CD8-positive, alpha-beta memory T cell (primary cell): Measurements from ENCODE around the gene TPSG1. TPM values are rescaled to one million over a fixed set of nuclear protein-coding genes. Genes with fewer than 3 reads are reported as not detected.

Experiments
- CTCF ChIA-PET: fragments of 350-600 bp; sonication (Branson Sonifier 250); formaldehyde crosslinking; loops from one replicate; lab custom pipeline; 2021; ENCODE audit warnings: antibody characterized with exemption; lab: Charles Lee
- POLR2A ChIA-PET: fragments of 350-600 bp; sonication (Branson Sonifier 250); formaldehyde crosslinking; loops from one replicate; lab custom pipeline; 2021; ENCODE audit warnings: antibody characterized with exemption; lab: Charles Lee
- DNase-seq, 5 donors: peaks; one replicate each; pipeline versions ENCODE4 v3.0.0 to v3.0.0-alpha.2; 2020 to 2022; ENCODE audit warnings: mixed read lengths in 1 of 5
- H3K27ac ChIP-seq: one replicate; pipeline ENCODE4 v1.7.0; 2013; ENCODE audit warnings: low read depth, mild to moderate bottlenecking, low read length, moderate library complexity
- H3K27me3 ChIP-seq: 2 replicates; pipeline ENCODE4 v1.7.0; 2013; ENCODE audit warnings: low read length, mild to moderate bottlenecking; ENCODE audit not compliant: insufficient read depth, poor library complexity, severe bottlenecking
- H3K36me3 ChIP-seq: 2 replicates; pipeline ENCODE4 v1.7.0; 2013; ENCODE audit warnings: mild to moderate bottlenecking, low read length, moderate library complexity; ENCODE audit not compliant: insufficient read depth
- H3K4me1 ChIP-seq: 2 replicates; pipeline ENCODE4 v1.7.0; 2013; ENCODE audit warnings: mild to moderate bottlenecking, low read length, moderate library complexity; ENCODE audit not compliant: insufficient read depth
- H3K4me3 ChIP-seq: 2 replicates; pipeline ENCODE4 v1.7.0; 2013; ENCODE audit warnings: mild to moderate bottlenecking, low read length
- H3K9me3 ChIP-seq: 2 replicates; pipeline ENCODE4 v1.7.0; 2013; ENCODE audit warnings: mild to moderate bottlenecking, low read length
- H3K27ac Mint-ChIP-seq, 8 donors: one replicate each; pipeline ENCODE4 v1.8.0; 2020 to 2021; ENCODE audit warnings: mixed read lengths in 8 of 8, mild to moderate bottlenecking in 6 of 8, inconsistent platforms in 3 of 8, moderate library complexity in 3 of 8
- H3K27me3 Mint-ChIP-seq, 2 donors: one replicate each; pipeline ENCODE4 v1.8.0; 2020 to 2021; ENCODE audit warnings: mixed read lengths in 2 of 2, mild to moderate bottlenecking in 1 of 2, moderate library complexity in 1 of 2
- H3K36me3 Mint-ChIP-seq, 3 donors: one replicate each; pipeline ENCODE4 v1.8.0; 2020 to 2021; ENCODE audit warnings: mixed read lengths in 3 of 3, inconsistent platforms in 1 of 3, mild to moderate bottlenecking in 1 of 3
- H3K4me1 Mint-ChIP-seq, 3 donors: one replicate each; pipeline ENCODE4 v1.8.0; 2020 to 2021; ENCODE audit warnings: mixed read lengths in 3 of 3, inconsistent platforms in 1 of 3, mild to moderate bottlenecking in 1 of 3
- H3K4me3 Mint-ChIP-seq, 7 donors: one replicate each; pipeline ENCODE4 v1.8.0; 2020 to 2021; ENCODE audit warnings: mixed read lengths in 7 of 7, mild to moderate bottlenecking in 6 of 7, moderate library complexity in 4 of 7, inconsistent platforms in 2 of 7
- H3K9me3 Mint-ChIP-seq, 5 donors: one replicate each; pipeline ENCODE4 v1.8.0; 2020 to 2022; ENCODE audit warnings: mixed read lengths in 5 of 5, mild to moderate bottlenecking in 3 of 5, moderate library complexity in 2 of 5, inconsistent platforms in 1 of 5
- polyA plus RNA-seq: library from polyadenylated mRNA; unstranded; fragments of 300-500 nt; fragmentation: Illumina TruSeq; gene quantifications from one replicate; pipeline ENCODE4 v1.2.3, GENCODE V29; 2021
- total RNA-seq, 2 experiments: library from RNA; stranded (reverse); gene quantifications; one replicate each; pipeline ENCODE4 v1.2.3, GENCODE V29; 2021

TPSG1 gene
- total and polyA plus RNA-seq, 3 experiments from 2014 or later = not detected

DNA sequence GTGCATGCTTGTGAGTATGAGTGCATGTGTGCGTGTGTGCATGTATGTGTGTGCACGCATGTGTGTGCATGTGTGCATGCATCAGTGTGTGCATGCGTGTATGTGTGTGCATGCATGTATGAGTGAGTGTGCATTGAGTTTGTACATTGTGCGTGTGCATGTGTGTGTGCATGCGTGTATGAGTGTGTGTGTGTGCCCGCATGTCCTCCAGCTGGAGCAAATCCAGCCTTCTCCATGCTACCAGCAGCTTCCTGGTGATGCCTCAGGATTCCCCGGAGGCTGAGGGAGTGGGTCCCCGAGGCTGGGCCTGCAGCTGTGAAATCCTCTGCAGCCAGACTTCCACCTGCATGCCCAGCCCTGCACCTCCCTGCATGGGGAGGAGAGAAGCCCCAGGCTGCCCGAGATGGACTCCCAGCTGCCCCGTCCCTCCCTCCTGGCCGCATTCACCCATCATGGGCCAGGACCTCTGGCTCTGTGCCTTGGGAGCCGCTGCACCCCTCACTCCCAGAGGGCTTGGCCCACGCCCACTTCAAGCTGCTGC, 40.1 kb upstream of the TPSG1 start:
- DNase-seq = no peak
- H3K4me1 Mint-ChIP-seq = no peaks in the 10 kb centered on the region
- H3K27ac ChIP-seq = no peak overlapping the region
- H3K4me3 ChIP-seq = no peak overlapping the region
- peaks cover 11 to 16% of the 10 kb centered on the region in 2 donors for H3K27me3 Mint-ChIP-seq
- no peak overlapping the region for H3K4me3 Mint-ChIP-seq
- H3K9me3 ChIP-seq = no peaks in the 10 kb centered on the region
- H3K9me3 Mint-ChIP-seq = no peaks in the 10 kb centered on the region
- ChIA-PET CTCF (interaction anchor here (0.7 kb wide), 1 partner anchor 9 kb away, joined by 3 read pairs; no protein-coding TSS in a partner anchor), POLR2A (no interaction called here)
- H3K4me1 ChIP-seq = no peaks in the 10 kb centered on the region
- H3K27ac Mint-ChIP-seq = no peak overlapping the region
- no peaks in the 10 kb centered on the region for H3K36me3 ChIP-seq
- no peaks in the 10 kb centered on the region for H3K36me3 Mint-ChIP-seq
- peaks cover 2% of the 10 kb centered on the region for H3K27me3 ChIP-seq

- Histone ChIP-seq H3K9me3 (no peaks in the 10 kb centered on the region), H3K27ac (no peak overlapping the region), H3K27me3 (peaks cover 8% of the 10 kb centered on the region), H3K4me1 (no peaks in the 10 kb centered on the region), H3K4me3 (no peak overlapping the region), H3K36me3 (no peaks in the 10 kb centered on the region)
- Mint-ChIP-seq H3K36me3 (no peaks in the 10 kb centered on the region), H3K27me3 (peaks cover 12 to 16% of the 10 kb centered on the region in 2 donors), H3K27ac (peak overlapping the region in 1 of 8 donors; percentile 23), H3K4me3 (no peak overlapping the region), H3K9me3 (no peaks in the 10 kb centered on the region), H3K4me1 (no peaks in the 10 kb centered on the region)
- ChIA-PET CTCF (interaction anchor here (0.7 kb wide), 1 partner anchor 10 kb away, joined by 3 read pairs; no protein-coding TSS in a partner anchor), POLR2A (no interaction called here)
- no peak for DNase-seq
Measured at GRCh38 chr16:1264345-1265089, 39.4 kb upstream of the TPSG1 start.

- CTCF ChIA-PET = no interaction called here
- Mint-ChIP-seq H3K27ac (no peak overlapping the region), H3K4me3 (no peak overlapping the region), H3K36me3 (no peaks in the 10 kb centered on the region), H3K4me1 (peaks cover 2 to 5% (median 5%) of the 10 kb centered on the region in 3 donors), H3K9me3 (no peaks in the 10 kb centered on the region), H3K27me3 (peaks cover 17 to 18% of the 10 kb centered on the region in 2 donors)
- H3K27me3 ChIP-seq = peaks cover 12% of the 10 kb centered on the region
- H3K4me3 ChIP-seq = no peak overlapping the region
- POLR2A ChIA-PET = no interaction called here
- H3K36me3 ChIP-seq = no peaks in the 10 kb centered on the region
- H3K27ac ChIP-seq = no peak overlapping the region
- DNase-seq = no peak
- H3K9me3 ChIP-seq = no peaks in the 10 kb centered on the region
- H3K4me1 ChIP-seq = peaks cover 4% of the 10 kb centered on the region
Measured at GRCh38 chr16:1263591-1264344, 38.7 kb upstream of the TPSG1 start.

DNA sequence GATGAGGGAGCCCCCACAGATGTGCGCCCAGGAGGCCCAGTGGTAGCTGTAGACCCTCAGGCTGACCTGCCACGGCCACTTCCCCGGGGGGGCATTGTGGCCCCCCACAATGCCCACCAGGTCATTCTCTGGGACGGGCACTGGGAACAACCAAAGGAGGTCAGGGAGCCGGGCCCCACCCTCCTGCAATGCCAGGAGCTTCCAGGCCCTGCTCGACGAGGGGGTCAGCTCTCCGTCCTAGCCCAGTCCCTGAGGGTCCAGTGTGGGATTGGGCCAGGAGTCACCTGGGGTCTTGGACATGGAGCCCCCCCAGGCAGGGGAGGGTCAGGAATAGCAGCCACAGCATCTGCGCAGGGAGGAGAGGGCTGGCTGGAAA, 37.8 kb upstream of the TPSG1 start:
- ChIA-PET POLR2A (no interaction called here), CTCF (no interaction called here)
- Histone ChIP-seq H3K36me3 (no peaks in the 10 kb centered on the region), H3K27me3 (peaks cover 12% of the 10 kb centered on the region), H3K9me3 (no peaks in the 10 kb centered on the region), H3K4me1 (peaks cover 4% of the 10 kb centered on the region), H3K4me3 (no peak overlapping the region), H3K27ac (no peak overlapping the region)
- Mint-ChIP-seq H3K4me3 (no peak overlapping the region), H3K4me1 (peaks cover 2 to 6% (median 5%) of the 10 kb centered on the region in 3 donors), H3K9me3 (no peaks in the 10 kb centered on the region), H3K27me3 (peaks cover 17 to 20% of the 10 kb centered on the region in 2 donors), H3K36me3 (no peaks in the 10 kb centered on the region), H3K27ac (no peak overlapping the region)
- no peak for DNase-seq

GRCh38 chr16:1262210-1262845, 37.3 kb upstream of the TPSG1 start:
- no peak overlapping the region for H3K27ac ChIP-seq
- no peak for DNase-seq
- peaks cover 4% of the 10 kb centered on the region for H3K4me1 ChIP-seq
- Mint-ChIP-seq H3K36me3 (no peaks in the 10 kb centered on the region), H3K27me3 (peaks cover 17 to 20% of the 10 kb centered on the region in 2 donors), H3K4me3 (no peak overlapping the region), H3K4me1 (peaks cover 2 to 6% (median 5%) of the 10 kb centered on the region in 3 donors), H3K9me3 (no peaks in the 10 kb centered on the region), H3K27ac (no peak overlapping the region)
- CTCF ChIA-PET = no interaction called here
- H3K27me3 ChIP-seq = peaks cover 12% of the 10 kb centered on the region
- no peaks in the 10 kb centered on the region for H3K36me3 ChIP-seq
- POLR2A ChIA-PET = no interaction called here
- no peaks in the 10 kb centered on the region for H3K9me3 ChIP-seq
- H3K4me3 ChIP-seq = no peak overlapping the region

- Mint-ChIP-seq H3K4me3 (no peak overlapping the region), H3K9me3 (no peaks in the 10 kb centered on the region), H3K4me1 (peaks cover 2 to 6% (median 5%) of the 10 kb centered on the region in 3 donors), H3K27me3 (peaks cover 17 to 26% of the 10 kb centered on the region in 2 donors), H3K36me3 (no peaks in the 10 kb centered on the region), H3K27ac (no peak overlapping the region)
- Histone ChIP-seq H3K27me3 (peaks cover 12% of the 10 kb centered on the region), H3K4me3 (no peak overlapping the region), H3K36me3 (no peaks in the 10 kb centered on the region), H3K9me3 (no peaks in the 10 kb centered on the region), H3K4me1 (peaks cover 4% of the 10 kb centered on the region), H3K27ac (no peak overlapping the region)
- ChIA-PET POLR2A (no interaction called here), CTCF (no interaction called here)
- no peak for DNase-seq
Measured at GRCh38 chr16:1261131-1261892, 36.2 kb upstream of the TPSG1 start.

- ChIA-PET CTCF (no interaction called here), POLR2A (no interaction called here)
- H3K4me1 ChIP-seq = peaks cover 4% of the 10 kb centered on the region
- H3K27ac Mint-ChIP-seq = no peak overlapping the region
- H3K27me3 Mint-ChIP-seq = peaks cover 17 to 26% of the 10 kb centered on the region in 2 donors
- peaks cover 12% of the 10 kb centered on the region for H3K27me3 ChIP-seq
- H3K9me3 Mint-ChIP-seq = no peaks in the 10 kb centered on the region
- H3K4me3 ChIP-seq = no peak overlapping the region
- no peak overlapping the region for H3K4me3 Mint-ChIP-seq
- H3K4me1 Mint-ChIP-seq = peaks cover 2 to 6% (median 5%) of the 10 kb centered on the region in 3 donors
- no peak overlapping the region for H3K27ac ChIP-seq
- DNase-seq = no peak
- H3K9me3 ChIP-seq = no peaks in the 10 kb centered on the region
- no peaks in the 10 kb centered on the region for H3K36me3 ChIP-seq
- no peaks in the 10 kb centered on the region for H3K36me3 Mint-ChIP-seq
Measured at GRCh38 chr16:1260101-1260680, 35.1 kb upstream of the TPSG1 start.
